IMR-90 (cell line): ENCODE results near the gene AS3MT. TPM values are rescaled to one million over a fixed set of nuclear protein-coding genes. Genes with fewer than 3 reads are reported as not detected.

Experiments
- ATAC-seq: fragments of 200-7000 bp; cut with Tn5 transposase; 2 replicates; pipeline ENCODE4 v1.9.1; 2020; ENCODE audit warnings: low read depth, mild to moderate bottlenecking, moderate library complexity
- BruUV-seq: library from RNA; stranded (reverse); fragments of 400-500 nt; replicated peaks from 2 replicates; lab custom pipeline; 2021; lab: Mats Ljungman, UMichigan
- CTCF ChIA-PET: fragments of 300-600 bp; formaldehyde crosslinking; extraction: SDS; loops from one replicate; lab custom pipeline; 2021; ENCODE audit warnings: antibody characterized with exemption; lab: Yijun Ruan, JAX
- POLR2A ChIA-PET: fragments of 300-600 bp; sonication (Branson Sonifier 250); formaldehyde crosslinking; loops from one replicate; lab custom pipeline; 2022; ENCODE audit warnings: antibody characterized with exemption; ENCODE audit not compliant: unreplicated experiment; lab: Charles Lee
- DNase-seq: peaks from one replicate; pipeline ENCODE4 v3.0.0; 2013
- H2AFZ ChIP-seq: replicated peaks from 2 replicates; pipeline ENCODE3; 2013; ENCODE audit warnings: low read length, mild to moderate bottlenecking; ENCODE audit not compliant: poor library complexity
- H2AK5ac ChIP-seq: 2 replicates; pipeline ENCODE4 v1.6.1; 2013; ENCODE audit warnings: low read depth, low read length, inconsistent platforms
- H2AK9ac ChIP-seq: replicated peaks from 2 replicates; pipeline ENCODE3; 2013; ENCODE audit warnings: mild to moderate bottlenecking, low read depth, low read length, moderate library complexity; ENCODE audit not compliant: poor library complexity
- H2BK120ac ChIP-seq: 2 replicates; pipeline ENCODE4 v1.6.1; 2013; ENCODE audit warnings: low read depth, low read length, inconsistent platforms
- H2BK15ac ChIP-seq: 3 replicates; pipeline ENCODE4 v1.6.1; 2013; ENCODE audit warnings: low read depth, low read length, inconsistent platforms
- H2BK20ac ChIP-seq: 2 replicates; pipeline ENCODE4 v1.6.1; 2013; ENCODE audit warnings: low read depth, mild to moderate bottlenecking, inconsistent platforms, low read length, moderate library complexity
- H2BK5ac ChIP-seq: 2 replicates; pipeline ENCODE4 v1.6.1; 2013; ENCODE audit warnings: mild to moderate bottlenecking, low read depth, low read length, inconsistent platforms; ENCODE audit not compliant: poor library complexity, severe bottlenecking
- H3K14ac ChIP-seq: replicated peaks from 2 replicates; pipeline ENCODE4 v1.6.1; 2013; ENCODE audit warnings: low read depth, low read length, inconsistent platforms
- H3K18ac ChIP-seq: 2 replicates; pipeline ENCODE4 v1.6.1; 2013; ENCODE audit warnings: low read depth, low read length, control low read depth
- H3K23ac ChIP-seq: 2 replicates; pipeline ENCODE4 v1.6.1; 2013; ENCODE audit warnings: low read depth, low read length, inconsistent platforms
- H3K27ac ChIP-seq: 2 replicates; pipeline ENCODE4 v1.5.1; 2013; ENCODE audit warnings: mild to moderate bottlenecking, control low read depth, low read length; ENCODE audit not compliant: insufficient read depth
- H3K27me3 ChIP-seq: 2 replicates; pipeline ENCODE4 v1.6.1; 2013; ENCODE audit warnings: low read length; ENCODE audit not compliant: control insufficient read depth, insufficient read depth
- H3K36me3 ChIP-seq: 2 replicates; pipeline ENCODE4 v1.6.1; 2013; ENCODE audit warnings: low read length, mixed read lengths; ENCODE audit not compliant: control insufficient read depth, insufficient read depth
- H3K4ac ChIP-seq: 2 replicates; pipeline ENCODE4 v1.6.1; 2013; ENCODE audit warnings: low read depth, low read length, inconsistent platforms
- H3K4me1 ChIP-seq: 2 replicates; pipeline ENCODE4 v1.6.1; 2013; ENCODE audit warnings: low read length, mixed read lengths; ENCODE audit not compliant: control insufficient read depth, insufficient read depth
- H3K4me2 ChIP-seq: 2 replicates; pipeline ENCODE4 v1.6.1; 2013; ENCODE audit warnings: low read depth, mild to moderate bottlenecking, control low read depth, low read length, moderate library complexity
- H3K4me3 ChIP-seq: 2 replicates; pipeline ENCODE4 v1.5.1; 2013; ENCODE audit warnings: low read depth, mild to moderate bottlenecking, control low read depth, low read length, moderate library complexity; ENCODE audit not compliant: insufficient read depth
- H3K56ac ChIP-seq: 2 replicates; pipeline ENCODE4 v1.6.1; 2013; ENCODE audit warnings: low read length, inconsistent platforms; ENCODE audit not compliant: insufficient read depth; ENCODE audit errors: extremely low read depth
- H3K79me1 ChIP-seq, 2 experiments: 2 replicates each; pipeline ENCODE4 v1.6.1; 2013; ENCODE audit warnings: low read length in 2 of 2, inconsistent platforms in 1 of 2, low read depth in 1 of 2
- H3K9ac ChIP-seq: 2 replicates; pipeline ENCODE4 v1.6.1; 2013; ENCODE audit warnings: low read depth, low read length, control low read depth
- H3K9me1 ChIP-seq: 2 replicates; pipeline ENCODE4 v1.6.1; 2013; ENCODE audit warnings: low read length, inconsistent platforms; ENCODE audit not compliant: insufficient read depth
- H3K9me3 ChIP-seq: 2 replicates; pipeline ENCODE4 v1.6.1; 2013; ENCODE audit warnings: low read length; ENCODE audit not compliant: control insufficient read depth, insufficient read depth
- H4K20me1 ChIP-seq: 2 replicates; pipeline ENCODE4 v1.6.1; 2013; ENCODE audit warnings: low read length, inconsistent platforms; ENCODE audit not compliant: insufficient read depth
- H4K5ac ChIP-seq: 2 replicates; pipeline ENCODE4 v1.6.1; 2013; ENCODE audit warnings: mild to moderate bottlenecking, low read depth, low read length, control low read depth
- H4K8ac ChIP-seq, 2 experiments: 2 replicates each; pipeline ENCODE4 v1.6.1; 2013; ENCODE audit warnings: low read depth in 2 of 2, low read length in 2 of 2, control low read depth in 1 of 2, inconsistent platforms in 1 of 2
- H4K91ac ChIP-seq: 2 replicates; pipeline ENCODE4 v1.6.1; 2013; ENCODE audit warnings: low read depth, low read length, inconsistent platforms; ENCODE audit not compliant: insufficient read depth
- BHLHE40 ChIP-seq: fragments of 150-350 bp; IDR thresholded peaks from 2 replicates; pipeline ENCODE4 v1.6.1; 2016; ENCODE audit warnings: mild to moderate bottlenecking, low read depth, low read length
- CEBPB ChIP-seq: IDR thresholded peaks from 2 replicates; pipeline ENCODE4 v1.6.1; 2012; ENCODE audit warnings: low read depth, low read length, improper control_type of control experiment
- CHD1 ChIP-seq: IDR thresholded peaks from 2 replicates; pipeline ENCODE4 v1.6.1; 2012; ENCODE audit warnings: low read depth, low read length, improper control_type of control experiment
- FOS ChIP-seq: fragments of 150-350 bp; IDR thresholded peaks from 2 replicates; pipeline ENCODE4 v1.6.1; 2016; ENCODE audit warnings: low read depth, low read length
- MAFK ChIP-seq: IDR thresholded peaks from 2 replicates; pipeline ENCODE4 v1.6.1; 2012; ENCODE audit warnings: low read depth, low read length, improper control_type of control experiment
- MXI1 ChIP-seq: IDR thresholded peaks from 2 replicates; pipeline ENCODE4 v1.6.1; 2012; ENCODE audit warnings: low read depth, mild to moderate bottlenecking, low read length, moderate library complexity, borderline replicate concordance
- NFE2L2 ChIP-seq: fragments of 150-350 bp; IDR thresholded peaks from 2 replicates; pipeline ENCODE4 v1.6.1; 2016; ENCODE audit warnings: low read depth, mild to moderate bottlenecking, low read length
- POLR2A ChIP-seq: IDR thresholded peaks from 2 replicates; pipeline ENCODE4 v1.6.1; 2012; ENCODE audit warnings: mild to moderate bottlenecking, low read depth, low read length
- RAD21 ChIP-seq: IDR thresholded peaks from 2 replicates; pipeline ENCODE4 v1.6.1; 2012; ENCODE audit warnings: low read length, improper control_type of control experiment
- RCOR1 ChIP-seq: IDR thresholded peaks from 2 replicates; pipeline ENCODE4 v1.6.1; 2012; ENCODE audit warnings: mild to moderate bottlenecking, low read length, improper control_type of control experiment; ENCODE audit not compliant: insufficient replicate concordance
- RFX5 ChIP-seq: IDR thresholded peaks from 2 replicates; pipeline ENCODE4 v1.8.0; 2012; ENCODE audit warnings: low read depth, mild to moderate bottlenecking, low read length, moderate library complexity
- WGBS, 2 experiments: methylation state at CpG; one replicate each; pipeline versions ENCODE4 v1.1.5 to v1.1.7; 2013; ENCODE audit warnings: missing lambda C conversion rate in 2 of 2; ENCODE audit not compliant: insufficient read length in 1 of 2; ENCODE audit errors: extremely low coverage in 2 of 2; 5-methylcytosine and 5-hydroxymethylcytosine counted together
- dilution Hi-C: fragments of 300-500 bp; cut with HindIII; formaldehyde crosslinking; loops from one replicate; pipeline ENCODE4 v1.14.3; 2018; ENCODE audit warnings: low sequenced_read_pairs; ENCODE audit not compliant: unreplicated experiment
- in situ Hi-C: fragments of 300-500 bp; cut with MboI; formaldehyde crosslinking; loops from 3 replicates; pipeline ENCODE4 v1.14.3; 2019; ENCODE audit warnings: low sequenced_read_pairs, inconsistent platforms, mixed read lengths
- intact Hi-C: fragments of 100-400 bp; cut with micrococcal nuclease; formaldehyde crosslinking; loops from 2 replicates; pipeline ENCODE4 v1.10.0; 2022
- polyA plus RNA-seq, 3 experiments: library from polyadenylated mRNA; depleted of rRNA; stranded (reverse); fragments of >200 nt; gene quantifications; 2 replicates each; pipeline ENCODE4 v1.2.3, GENCODE V29; 2012; ENCODE audit warnings: low replicate concordance in 1 of 3
- total RNA-seq: library from RNA; depleted of rRNA; stranded (reverse); fragments of >200 nt; gene quantifications from 2 replicates; pipeline ENCODE4 v1.2.3, GENCODE V29; 2012
- TF ChIP-seq, protein P1 (sequence below): conservative IDR thresholded peaks from 2 replicates; pipeline ENCODE4 v1.5.1; 2012; ENCODE audit warnings: mild to moderate bottlenecking, low read depth, low read length, improper control_type of control experiment
- TF ChIP-seq, protein P2 (sequence below): fragments of 150-350 bp; IDR thresholded peaks from 2 replicates; pipeline ENCODE4 v1.6.1; 2016; ENCODE audit warnings: low read depth, mild to moderate bottlenecking, low read length, moderate library complexity, borderline replicate concordance

The AS3MT gene
- total and polyA plus RNA-seq, 2 of the 4 experiments (the other 2 are of a cell fraction) = 2.7 to 3.6 TPM

DNA sequence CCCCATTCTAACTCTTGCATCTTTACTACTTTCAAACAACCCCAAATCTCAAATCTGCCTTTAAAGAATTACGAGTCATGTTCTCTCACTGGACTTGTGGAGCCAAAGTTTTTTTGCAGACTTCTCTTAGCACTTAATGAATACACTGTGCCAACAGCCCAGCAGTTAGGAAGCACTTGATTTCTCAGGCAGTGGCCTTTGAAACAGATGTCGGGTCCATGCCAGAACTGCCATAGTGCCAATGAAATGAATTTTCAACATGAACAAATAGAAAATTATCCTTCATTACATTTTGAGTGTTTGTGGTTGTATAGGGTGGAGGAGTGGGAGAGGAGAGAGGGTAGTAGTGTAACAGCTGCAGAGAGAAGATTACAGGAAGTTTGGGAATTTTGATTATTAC lies 9.4 kb upstream of the AS3MT start (continued):
- TF ChIP-seq, protein P1, sequence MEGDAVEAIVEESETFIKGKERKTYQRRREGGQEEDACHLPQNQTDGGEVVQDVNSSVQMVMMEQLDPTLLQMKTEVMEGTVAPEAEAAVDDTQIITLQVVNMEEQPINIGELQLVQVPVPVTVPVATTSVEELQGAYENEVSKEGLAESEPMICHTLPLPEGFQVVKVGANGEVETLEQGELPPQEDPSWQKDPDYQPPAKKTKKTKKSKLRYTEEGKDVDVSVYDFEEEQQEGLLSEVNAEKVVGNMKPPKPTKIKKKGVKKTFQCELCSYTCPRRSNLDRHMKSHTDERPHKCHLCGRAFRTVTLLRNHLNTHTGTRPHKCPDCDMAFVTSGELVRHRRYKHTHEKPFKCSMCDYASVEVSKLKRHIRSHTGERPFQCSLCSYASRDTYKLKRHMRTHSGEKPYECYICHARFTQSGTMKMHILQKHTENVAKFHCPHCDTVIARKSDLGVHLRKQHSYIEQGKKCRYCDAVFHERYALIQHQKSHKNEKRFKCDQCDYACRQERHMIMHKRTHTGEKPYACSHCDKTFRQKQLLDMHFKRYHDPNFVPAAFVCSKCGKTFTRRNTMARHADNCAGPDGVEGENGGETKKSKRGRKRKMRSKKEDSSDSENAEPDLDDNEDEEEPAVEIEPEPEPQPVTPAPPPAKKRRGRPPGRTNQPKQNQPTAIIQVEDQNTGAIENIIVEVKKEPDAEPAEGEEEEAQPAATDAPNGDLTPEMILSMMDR = no peak

DNA sequence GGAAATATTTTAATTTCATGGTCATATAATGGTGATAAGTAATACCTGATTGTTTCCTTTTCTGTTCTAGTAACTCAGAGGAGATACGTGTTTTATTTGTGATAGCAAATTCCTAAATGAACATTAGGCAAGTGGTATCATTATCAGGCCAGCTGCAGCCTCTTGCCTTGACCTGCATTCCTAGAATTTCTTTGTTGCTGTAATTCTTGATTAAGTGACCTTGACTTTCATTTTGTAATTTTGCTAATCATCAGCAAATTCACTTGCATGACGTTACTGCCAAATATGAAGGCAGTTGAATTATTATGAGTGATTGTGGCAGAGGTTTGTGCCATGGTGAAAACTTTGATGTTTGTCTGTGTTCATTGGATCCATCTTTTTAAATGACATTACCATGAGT lies 5.6 kb upstream of the AS3MT start:
- POLR2A ChIA-PET = no interaction called here

More for the DNA sequence above, 5.6 kb upstream of the AS3MT start:
- in situ Hi-C loops (no loop called here), dilution Hi-C loops (no loop called here), intact Hi-C loops (no loop called here)
- Histone ChIP-seq H3K4me2 (no peak overlapping the region), H3K36me3 (peaks cover 5% of the 10 kb centered on the region; the same call in 1 of the 2 replicates), H2AK9ac (no peak overlapping the region), H3K27ac (no peak overlapping the region), H3K18ac (no peak overlapping the region), H3K23ac (no peak overlapping the region), H2BK5ac (no peak overlapping the region), H2AFZ (no peak overlapping the region), H3K4me1 (no peaks in the 10 kb centered on the region), H4K91ac (no peak overlapping the region), H2AK5ac (no peak overlapping the region), H4K20me1 (no peaks in the 10 kb centered on the region; the same call in 1 of the 2 replicates), H2BK20ac (no peak overlapping the region), H3K9me1 (no peaks in the 10 kb centered on the region; the same call in 1 of the 2 replicates), H4K8ac (no peak overlapping the region), H3K4me3 (no peak overlapping the region), H2BK120ac (no peak overlapping the region), H3K4ac (no peak overlapping the region), H3K79me1 (0 out of 4 replicates have a peak, but pooled peaks cover 0 to 9% of the 10 kb centered on the region in 2 experiments), H2BK15ac (no peak overlapping the region), H3K27me3 (no peaks in the 10 kb centered on the region), H4K5ac (no peak overlapping the region), H3K14ac (no peak overlapping the region), H3K56ac (no peak overlapping the region), H3K9ac (no peak overlapping the region), H3K9me3 (no peaks in the 10 kb centered on the region)
- DNase-seq (no peak), ATAC-seq (peak; percentile 53)
- no CpG with 5 or more reads among the region's 2 CpGs for WGBS, 2 experiments
- no TSS peak for BruUV-seq
- TF ChIP-seq BHLHE40 = no peak
- TF ChIP-seq FOS = no peak
- TF ChIP-seq RCOR1 = no peak
- no peak for TF ChIP-seq MXI1
- TF ChIP-seq POLR2A = no peak
- TF ChIP-seq, protein P2, sequence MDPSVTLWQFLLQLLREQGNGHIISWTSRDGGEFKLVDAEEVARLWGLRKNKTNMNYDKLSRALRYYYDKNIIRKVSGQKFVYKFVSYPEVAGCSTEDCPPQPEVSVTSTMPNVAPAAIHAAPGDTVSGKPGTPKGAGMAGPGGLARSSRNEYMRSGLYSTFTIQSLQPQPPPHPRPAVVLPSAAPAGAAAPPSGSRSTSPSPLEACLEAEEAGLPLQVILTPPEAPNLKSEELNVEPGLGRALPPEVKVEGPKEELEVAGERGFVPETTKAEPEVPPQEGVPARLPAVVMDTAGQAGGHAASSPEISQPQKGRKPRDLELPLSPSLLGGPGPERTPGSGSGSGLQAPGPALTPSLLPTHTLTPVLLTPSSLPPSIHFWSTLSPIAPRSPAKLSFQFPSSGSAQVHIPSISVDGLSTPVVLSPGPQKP = no peak
- TF ChIP-seq, protein P1 = no peak
- no peak for TF ChIP-seq CHD1
- TF ChIP-seq CEBPB = no peak
- no peak for TF ChIP-seq NFE2L2
- TF ChIP-seq RAD21 = no peak
- no peak for TF ChIP-seq MAFK
- TF ChIP-seq RFX5 = no peak
- CTCF ChIA-PET = interaction anchor here (0.5 kb wide), 1 partner anchor 61 kb away, joined by 4 read pairs; no protein-coding TSS in a partner anchor
